Liver (tissue), 9 donors: ENCODE measurements around the gene CRYGD. TPM values are rescaled to one million over a fixed set of nuclear protein-coding genes. Genes with fewer than 3 reads are reported as not detected.

Source experiments
- DNase-seq: peaks from one replicate; pipeline ENCODE4 v3.0.0-alpha.2; 2017; ENCODE audit warnings: low spot score
- H3K27ac ChIP-seq, 2 donors: one replicate each; pipeline ENCODE4 v1.7.0; 2013; ENCODE audit warnings: inconsistent platforms in 2 of 2, low read length in 2 of 2, control low read depth in 1 of 2, low read depth in 1 of 2, mild to moderate bottlenecking in 1 of 2
- H3K27me3 ChIP-seq, 4 donors: one replicate each; pipeline versions ENCODE4 v1.6.1 to v1.7.0; 2013; ENCODE audit warnings: low read length in 3 of 4, inconsistent platforms in 1 of 4, mild to moderate bottlenecking in 1 of 4, moderate library complexity in 1 of 4; ENCODE audit not compliant: control insufficient read depth in 4 of 4, insufficient read depth in 4 of 4
- H3K36me3 ChIP-seq, 4 donors: one replicate each; pipeline versions ENCODE4 v1.6.1 to v1.7.0; 2013; ENCODE audit warnings: low read length in 3 of 4, mild to moderate bottlenecking in 3 of 4, low read depth in 1 of 4, moderate library complexity in 1 of 4; ENCODE audit not compliant: control insufficient read depth in 4 of 4, insufficient read depth in 3 of 4
- H3K4me1 ChIP-seq, 4 donors: one replicate each; pipeline versions ENCODE4 v1.6.1 to v1.7.0; 2013; ENCODE audit warnings: low read length in 3 of 4, mild to moderate bottlenecking in 3 of 4, moderate library complexity in 1 of 4; ENCODE audit not compliant: control insufficient read depth in 4 of 4, insufficient read depth in 4 of 4
- H3K4me3 ChIP-seq, 3 donors: one replicate each; pipeline versions ENCODE4 v1.6.1 to v1.7.0; 2013; ENCODE audit warnings: low read length in 3 of 3, control low read depth in 1 of 3, low read depth in 1 of 3, mild to moderate bottlenecking in 1 of 3
- H3K9ac ChIP-seq, 2 donors: one replicate each; pipeline ENCODE4 v1.7.0; 2013; ENCODE audit warnings: low read length in 2 of 2, mild to moderate bottlenecking in 2 of 2, moderate library complexity in 2 of 2, control low read depth in 1 of 2, low read depth in 1 of 2
- H3K9me3 ChIP-seq, 4 donors: one replicate each; pipeline versions ENCODE4 v1.6.1 to v1.7.0; 2013; ENCODE audit warnings: low read length in 3 of 4; ENCODE audit not compliant: control insufficient read depth in 4 of 4
- ATF3 ChIP-seq: IDR thresholded peaks from 2 replicates; pipeline ENCODE4 v1.6.1; 2016; ENCODE audit warnings: antibody characterized with exemption
- FOXA2 ChIP-seq: IDR thresholded peaks from 2 replicates; pipeline ENCODE4 v1.6.1; 2016; ENCODE audit warnings: antibody characterized with exemption
- GABPA ChIP-seq, 2 donors: IDR thresholded peaks in 1 of 2; conservative IDR thresholded peaks in 1 of 2; 2 replicates each; pipeline ENCODE4 v1.6.1; 2016; ENCODE audit warnings: antibody characterized with exemption in 2 of 2, mild to moderate bottlenecking in 1 of 2, moderate library complexity in 1 of 2
- HNF4A ChIP-seq, 2 donors: conservative IDR thresholded peaks; 2 replicates each; pipeline ENCODE4 v1.6.1; 2016; ENCODE audit warnings: antibody characterized with exemption in 2 of 2, mild to moderate bottlenecking in 2 of 2
- HNF4G ChIP-seq: IDR thresholded peaks from 2 replicates; pipeline ENCODE4 v1.6.1; 2016; ENCODE audit warnings: antibody characterized with exemption
- JUND ChIP-seq, 2 donors: IDR thresholded peaks; 2 replicates each; pipeline ENCODE4 v1.6.1; 2016; ENCODE audit warnings: antibody characterized with exemption in 2 of 2
- MAX ChIP-seq: IDR thresholded peaks from 2 replicates; pipeline ENCODE4 v1.6.1; 2016; ENCODE audit warnings: antibody characterized with exemption
- NR2F2 ChIP-seq: IDR thresholded peaks from 2 replicates; pipeline ENCODE4 v1.6.1; 2016; ENCODE audit warnings: antibody characterized with exemption
- RAD21 ChIP-seq, 2 donors: IDR thresholded peaks; 2 replicates each; pipeline ENCODE4 v1.6.1; 2016; ENCODE audit warnings: antibody characterized with exemption in 2 of 2, mild to moderate bottlenecking in 2 of 2
- RXRA ChIP-seq, 2 donors: IDR thresholded peaks; 2 replicates each; pipeline ENCODE4 v1.6.1; 2017 to 2018; ENCODE audit warnings: antibody characterized with exemption in 2 of 2, mild to moderate bottlenecking in 1 of 2
- SP1 ChIP-seq: IDR thresholded peaks from 2 replicates; pipeline ENCODE4 v1.6.1; 2018; ENCODE audit warnings: antibody characterized with exemption, mild to moderate bottlenecking
- YY1 ChIP-seq: IDR thresholded peaks from 2 replicates; pipeline ENCODE4 v1.6.1; 2016; ENCODE audit warnings: antibody characterized with exemption, mild to moderate bottlenecking
- ZBTB33 ChIP-seq: IDR thresholded peaks from 2 replicates; pipeline ENCODE4 v1.6.1; 2016; ENCODE audit warnings: antibody characterized with exemption
- WGBS: extraction: QIAGEN DNeasy Blood & Tissue Kit; methylation state at CpG from one replicate; pipeline ENCODE4 v1.1.7; 2013; 5-methylcytosine and 5-hydroxymethylcytosine counted together
- polyA plus RNA-seq, 2 donors: library from polyadenylated mRNA; stranded (reverse) in 1 of 2; unstranded in 1 of 2; fragments of 200-250 nt in 1 of 2; fragments of >200 nt in 1 of 2; fragmentation: Nextera tagmentation in 1 of 2; extraction: Ambion mirVana in 1 of 2; gene quantifications; one replicate each; pipeline versions ENCODE4 v1.2.1 to v1.2.3, GENCODE V29; 2013 to 2015
- total RNA-seq, 2 donors: library from RNA; depleted of rRNA; stranded (reverse); fragments of >200 nt; gene quantifications; one replicate each; pipeline ENCODE4 v1.2.3, GENCODE V29; 2014
- donor health status: healthy.
- donor health status: healthy.
- donor health status: healthy.
- donor health status: healthy.
- donor health status: healthy.

The CRYGD gene
- total and polyA plus RNA-seq, 4 donors: not detected

GRCh38 chr2:208086029-208086428, 38.3 kb downstream of the CRYGD start (continued):
- TF ChIP-seq YY1 (no peak), JUND (IDR thresholded peaks at IDR 0.05) (no peak), MAX (no peak), NR2F2 (no peak)

GRCh38 chr2:208083807-208084206, 40.5 kb downstream of the CRYGD start:
- Histone ChIP-seq H3K27ac (no peak overlapping the region), H3K4me3 (no peak overlapping the region), H3K9me3 (no peaks in the 10 kb centered on the region), H3K27me3 (no peaks in the 10 kb centered on the region), H3K36me3 (no peaks in the 10 kb centered on the region), H3K4me1 (peaks cover 0 to 6% (median under 1%) of the 10 kb centered on the region in 4 donors), H3K9ac (no peak overlapping the region)
- peak in 1 of 2 donors; percentile 19 for TF ChIP-seq JUND (IDR thresholded peaks at IDR 0.05)
- peak; percentile 71 to 79 for TF ChIP-seq HNF4A (conservative IDR thresholded peaks at IDR 0.05)
- TF ChIP-seq YY1: peak; percentile 45
- no peak for TF ChIP-seq ATF3
- TF ChIP-seq NR2F2: no peak
- peak in 1 of 2 donors; percentile 27 for TF ChIP-seq RXRA (IDR thresholded peaks at IDR 0.05)
- peak; percentile 52 for TF ChIP-seq MAX
- TF ChIP-seq HNF4G: peak; percentile 5
- TF ChIP-seq SP1: peak; percentile 38
- peak in 1 of 2 donors; percentile 5 for TF ChIP-seq RAD21 (IDR thresholded peaks at IDR 0.05)
- DNase-seq: no peak

GRCh38 chr2:208077276-208077675, 47.0 kb downstream of the CRYGD start:
- H3K36me3 ChIP-seq: no peaks in the 10 kb centered on the region
- WGBS: 86% methylated on average over 2 of the region's 2 CpGs
- H3K27me3 ChIP-seq: no peaks in the 10 kb centered on the region

More at GRCh38 chr2:208077276-208077675, 47.0 kb downstream of the CRYGD start:
- H3K9ac ChIP-seq: no peak overlapping the region
- TF ChIP-seq FOXA2 (no peak), GABPA (IDR thresholded peaks at IDR 0.05 in 1 of 2, conservative IDR thresholded peaks at IDR 0.05 in 1 of 2) (no peak), HNF4G (no peak), ZBTB33 (no peak)
- no peak for DNase-seq
- H3K4me3 ChIP-seq: no peak overlapping the region
- H3K4me1 ChIP-seq: no peaks in the 10 kb centered on the region
- H3K27ac ChIP-seq: no peak overlapping the region
- H3K9me3 ChIP-seq: no peaks in the 10 kb centered on the region
